Kidney tubule cell (primary cell): Measurements from ENCODE around the gene BLOC1S2.
"Not testable (repeated sequence)": the region's sequence is repeated elsewhere in the genome, so short reads cannot be mapped to it uniquely, and the experiment has no call there.

Source experiments
- DNase-seq: peaks from one replicate; pipeline ENCODE4 v3.0.0-alpha.2; 2018; ENCODE audit warnings: low spot score

BLOC1S2 gene

DNA sequence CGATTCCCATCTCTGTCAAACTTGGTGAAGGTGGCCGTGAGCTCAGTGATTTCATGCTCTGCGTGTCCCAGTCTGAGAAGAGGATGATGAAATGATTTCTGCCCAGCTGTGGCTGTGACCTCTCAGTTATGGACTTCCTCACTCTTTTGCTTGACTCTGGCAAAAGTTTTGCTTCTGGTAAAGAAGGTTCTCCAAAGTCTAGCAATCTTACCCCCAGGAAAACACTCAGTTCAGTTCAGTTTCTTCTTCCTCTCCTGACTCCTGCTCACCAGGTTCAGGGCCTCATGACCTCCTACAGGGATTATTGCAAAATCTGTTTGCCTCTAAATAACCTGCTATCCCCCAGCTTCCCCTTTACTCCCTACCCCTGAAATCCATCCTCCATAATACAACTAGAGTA, 4.9 kb upstream of the BLOC1S2 start:
- no peak for DNase-seq

DNA sequence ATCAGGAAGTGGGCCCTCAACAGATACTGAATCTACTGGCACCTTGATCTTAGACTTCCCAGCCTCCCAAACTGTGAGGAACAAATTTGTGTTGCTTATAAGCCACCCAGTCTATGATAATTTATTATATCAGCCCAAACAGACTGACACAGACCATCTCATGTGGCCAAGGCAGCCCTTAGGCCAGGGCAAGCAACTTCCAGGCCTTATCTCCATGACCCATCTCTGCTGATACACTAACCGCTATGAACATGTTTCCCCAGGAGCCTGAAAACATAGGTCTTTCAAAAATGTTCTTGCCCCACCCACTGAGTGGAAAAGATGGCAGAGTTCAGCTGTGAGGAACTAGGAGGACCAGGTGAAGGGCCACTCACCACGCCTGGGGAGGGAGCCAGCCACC, 3.2 kb upstream of the BLOC1S2 start:
- no peak for DNase-seq

DNA sequence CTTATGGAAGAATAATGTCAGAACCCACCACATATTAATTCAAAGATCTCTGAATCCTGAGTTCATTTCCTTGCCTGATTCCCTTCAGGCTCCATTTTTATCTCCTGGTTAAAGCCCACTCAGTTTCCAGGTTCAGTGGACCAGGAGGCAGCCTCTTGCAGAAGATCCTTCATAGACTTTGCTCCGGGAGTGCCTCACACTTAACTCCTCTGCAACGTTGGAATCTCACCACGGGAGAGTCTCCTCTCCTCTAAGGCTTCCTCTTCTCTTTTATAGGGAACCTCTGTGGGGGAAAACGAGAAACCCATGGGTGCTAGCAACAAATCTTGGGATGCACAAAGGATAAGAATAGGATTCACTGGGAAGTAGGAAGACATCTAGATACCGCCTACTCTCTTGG, 1.7 kb upstream of the BLOC1S2 start:
- no peak for DNase-seq

DNA sequence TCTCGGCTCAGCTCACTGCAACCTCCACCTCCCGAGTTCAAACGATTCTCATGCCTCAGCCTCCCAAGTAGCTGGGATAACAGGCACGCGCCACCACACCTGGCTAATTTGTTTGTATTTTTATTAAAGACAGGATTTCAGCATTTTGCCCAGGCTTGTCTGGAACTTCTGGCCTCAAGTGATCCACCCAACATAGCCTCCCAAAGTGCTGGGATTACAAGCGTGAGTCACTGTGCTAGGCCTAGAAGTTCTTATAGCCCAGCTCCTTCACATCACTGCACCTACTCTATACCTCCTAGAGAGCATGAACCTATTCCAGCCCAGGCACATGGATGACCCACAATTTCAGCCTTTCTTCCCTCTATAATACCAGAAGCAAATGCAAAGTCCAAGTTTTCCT, 1.3 kb upstream of the BLOC1S2 start:
- DNase-seq: no peak

DNA sequence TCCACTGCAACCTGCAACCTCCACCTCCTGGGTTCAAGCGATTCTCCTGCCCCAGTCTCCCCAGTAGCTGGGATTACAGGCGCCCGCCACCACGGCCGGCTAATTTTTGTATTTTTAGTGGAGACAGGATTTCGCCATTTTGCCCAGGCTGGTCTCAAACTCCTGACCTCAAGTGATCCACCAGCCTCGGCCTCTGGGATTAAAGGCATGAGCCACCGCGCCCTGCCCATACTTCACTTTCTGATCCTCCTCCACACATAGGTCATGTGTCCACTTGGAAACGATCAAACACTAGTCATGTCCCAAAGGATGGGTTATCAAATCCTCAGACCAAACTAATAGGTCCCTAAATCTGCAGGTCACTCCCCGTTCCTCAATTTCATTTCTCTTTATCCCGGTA, 1.2 kb downstream of the BLOC1S2 start:
- DNase-seq: not testable (repeated sequence)

DNA sequence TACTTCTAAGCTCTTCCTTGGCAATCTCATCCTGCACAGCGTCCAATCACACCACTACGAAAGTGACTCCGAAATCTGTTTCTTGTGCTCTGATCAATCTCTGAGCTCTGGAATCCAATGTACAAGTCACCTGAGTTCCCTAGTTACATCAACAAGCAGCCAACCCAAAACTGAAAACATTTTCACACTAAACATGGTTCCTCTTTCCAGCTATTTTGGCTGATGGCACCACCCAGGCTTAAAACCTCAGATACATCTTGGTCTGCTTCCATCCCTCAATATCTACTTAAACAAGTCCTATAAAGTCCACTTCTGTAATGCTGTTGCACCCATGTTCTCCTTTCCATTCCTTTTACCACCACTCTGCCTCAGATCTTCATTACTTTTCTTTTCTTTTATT, 3.6 kb downstream of the BLOC1S2 start:
- DNase-seq: no peak

DNA sequence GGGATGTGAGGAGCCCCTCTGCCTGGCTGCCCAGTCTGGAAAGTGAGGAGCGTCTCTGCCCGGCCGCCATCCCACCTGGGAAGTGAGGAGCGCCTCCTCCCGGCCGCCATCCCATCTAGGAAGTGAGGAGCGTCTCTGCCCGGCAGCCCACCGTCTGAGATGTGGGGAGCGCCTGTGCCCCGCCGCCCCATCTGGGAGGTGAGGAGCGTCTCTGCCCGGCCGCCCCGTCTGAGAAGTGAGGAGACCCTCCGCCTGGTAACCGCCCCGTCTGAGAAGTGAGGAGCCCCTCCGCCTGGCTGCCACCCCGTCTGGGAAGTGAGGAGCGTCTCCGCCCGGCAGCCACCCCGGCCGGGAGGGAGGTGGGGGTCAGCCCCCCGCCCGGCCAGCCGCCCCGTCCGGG, 9.5 kb downstream of the BLOC1S2 start:
- not testable (repeated sequence) for DNase-seq

DNA sequence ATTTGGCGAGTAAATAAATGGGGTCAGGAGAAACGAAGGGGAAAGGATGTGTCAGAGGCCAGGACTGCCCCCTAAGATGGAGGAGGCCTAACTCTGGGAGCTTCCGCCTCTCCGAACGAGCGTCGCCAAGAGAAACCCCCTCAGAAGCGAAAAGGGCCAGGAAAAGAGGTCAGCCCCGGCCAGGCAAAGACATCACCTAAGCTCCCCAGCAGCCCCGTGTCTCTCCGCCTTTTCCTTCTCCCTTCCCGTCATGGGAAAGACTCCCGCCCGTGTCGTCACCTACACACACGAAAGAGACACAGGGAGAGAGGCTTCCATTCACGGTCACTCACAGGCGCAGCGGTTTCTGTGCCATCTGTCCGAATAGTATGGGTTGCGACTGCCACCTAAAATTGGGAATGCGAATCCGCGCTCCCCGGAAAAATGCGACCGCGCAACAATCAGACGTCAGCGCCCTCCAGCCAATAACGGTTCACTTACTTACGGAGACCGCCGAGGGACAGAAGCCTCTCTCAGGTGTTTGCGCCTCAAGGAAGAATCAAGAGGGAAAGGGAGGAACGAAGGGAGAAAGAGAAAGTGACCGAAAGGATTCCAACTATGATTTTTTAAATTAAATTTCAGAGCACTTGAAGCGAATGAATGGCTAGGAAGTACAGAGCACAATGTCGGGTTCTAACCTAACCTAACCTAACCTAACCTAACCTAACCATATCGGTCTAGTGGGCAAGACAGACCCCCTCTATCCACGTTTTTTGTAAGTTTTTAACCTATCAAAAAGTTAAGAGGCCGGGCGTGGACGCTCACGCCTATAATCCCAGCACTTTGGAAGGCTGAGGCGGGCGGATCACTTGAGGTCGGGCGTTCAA, 19.0 kb downstream of the BLOC1S2 start, which contains the start of gene CWF19L1:
Gene CWF19L1, minus strand, starts transcription at position 400 of the 866 bp plus-strand sequence. Its CDS starts 45 bp downstream, at position 355.
- peak; percentile 92 for DNase-seq

DNA sequence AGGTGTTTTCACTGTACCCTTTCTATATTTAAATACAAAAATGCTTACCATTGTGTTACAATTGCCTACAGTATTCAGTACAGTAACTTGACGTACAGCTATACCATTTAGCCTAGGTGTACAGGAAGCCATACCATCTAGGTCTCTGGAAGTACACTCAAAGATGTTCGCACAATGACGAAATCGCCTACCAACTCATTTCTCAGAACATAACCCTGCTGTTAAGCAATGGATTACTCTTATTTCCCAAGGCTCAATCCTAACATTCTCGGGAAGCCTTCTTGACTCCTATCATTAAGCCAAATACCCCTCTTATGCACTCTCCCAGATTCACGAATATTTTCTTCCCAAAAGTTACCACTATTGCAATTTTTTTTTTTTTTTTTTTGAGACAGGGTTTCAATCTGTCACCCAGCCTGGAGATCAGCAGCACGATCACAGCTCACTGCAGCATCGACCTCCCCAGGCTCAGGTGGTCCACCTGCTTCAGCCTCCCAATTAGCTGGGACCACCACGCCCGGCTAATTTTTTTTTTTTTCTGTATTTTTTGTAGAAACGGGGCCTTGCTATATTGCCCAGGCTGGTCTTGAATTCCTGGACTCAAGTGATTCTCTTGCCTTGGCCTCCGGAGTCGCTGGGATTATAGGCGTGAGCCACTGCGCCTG, 20.5 kb downstream of the BLOC1S2 start:
- no peak for DNase-seq

DNA sequence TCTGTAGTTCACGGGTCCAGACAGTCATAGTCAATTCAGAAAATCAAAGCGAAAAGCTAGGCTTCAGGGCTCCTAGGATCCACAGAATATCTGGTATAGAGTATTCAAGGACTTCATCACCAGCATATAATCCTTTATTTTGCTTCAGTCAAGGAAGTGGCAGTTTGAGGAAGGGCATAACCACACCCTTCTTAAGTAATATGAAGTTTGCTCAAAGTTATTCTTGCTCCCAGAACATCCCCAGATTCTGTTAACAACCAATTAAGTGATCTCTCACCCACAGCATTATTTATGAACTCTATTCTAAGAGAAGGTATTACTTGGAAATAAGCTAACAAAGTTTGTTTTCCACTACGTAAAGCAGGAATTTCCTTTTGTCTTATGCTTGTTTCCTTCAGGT, 32.3 kb downstream of the BLOC1S2 start:
- no peak for DNase-seq

DNA sequence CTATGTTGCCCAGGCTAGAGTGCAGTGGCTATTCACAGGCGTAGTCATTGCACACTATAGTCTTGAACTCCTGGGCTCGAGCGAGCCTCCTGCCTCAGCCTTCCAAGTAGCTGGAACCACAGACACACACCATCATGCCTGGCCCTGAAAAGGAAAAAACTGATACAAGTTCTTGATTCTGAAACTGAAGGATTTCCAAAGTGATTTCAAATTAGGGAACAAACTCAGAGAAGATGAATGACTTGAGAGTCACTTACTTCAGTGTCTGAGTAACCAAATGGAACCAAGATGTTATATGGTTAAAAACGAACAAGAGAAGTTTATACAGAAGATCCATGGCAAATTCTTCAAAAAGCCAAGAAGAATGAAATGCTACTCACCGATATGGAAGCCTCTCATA, 33.4 kb downstream of the BLOC1S2 start:
- DNase-seq: no peak

DNA sequence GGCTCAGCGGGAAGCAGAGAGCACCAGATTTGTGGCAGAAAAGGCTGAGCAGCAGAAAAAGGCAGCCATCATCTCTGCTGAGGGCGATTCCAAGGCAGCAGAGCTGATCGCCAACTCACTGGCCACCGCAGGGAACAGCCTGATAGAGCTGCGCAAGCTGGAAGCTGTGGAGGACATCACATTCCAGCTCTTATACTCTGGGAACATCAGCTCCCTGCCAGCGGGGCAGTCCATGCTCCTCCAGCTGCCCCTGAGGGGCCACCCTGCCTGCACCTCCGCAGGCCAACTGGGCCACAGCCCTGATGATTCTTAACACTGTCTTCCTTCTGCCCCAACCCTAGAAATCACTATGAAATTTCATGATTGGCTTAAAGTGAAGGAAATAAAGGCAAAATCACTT, 37.7 kb downstream of the BLOC1S2 start:
- no peak for DNase-seq

DNA sequence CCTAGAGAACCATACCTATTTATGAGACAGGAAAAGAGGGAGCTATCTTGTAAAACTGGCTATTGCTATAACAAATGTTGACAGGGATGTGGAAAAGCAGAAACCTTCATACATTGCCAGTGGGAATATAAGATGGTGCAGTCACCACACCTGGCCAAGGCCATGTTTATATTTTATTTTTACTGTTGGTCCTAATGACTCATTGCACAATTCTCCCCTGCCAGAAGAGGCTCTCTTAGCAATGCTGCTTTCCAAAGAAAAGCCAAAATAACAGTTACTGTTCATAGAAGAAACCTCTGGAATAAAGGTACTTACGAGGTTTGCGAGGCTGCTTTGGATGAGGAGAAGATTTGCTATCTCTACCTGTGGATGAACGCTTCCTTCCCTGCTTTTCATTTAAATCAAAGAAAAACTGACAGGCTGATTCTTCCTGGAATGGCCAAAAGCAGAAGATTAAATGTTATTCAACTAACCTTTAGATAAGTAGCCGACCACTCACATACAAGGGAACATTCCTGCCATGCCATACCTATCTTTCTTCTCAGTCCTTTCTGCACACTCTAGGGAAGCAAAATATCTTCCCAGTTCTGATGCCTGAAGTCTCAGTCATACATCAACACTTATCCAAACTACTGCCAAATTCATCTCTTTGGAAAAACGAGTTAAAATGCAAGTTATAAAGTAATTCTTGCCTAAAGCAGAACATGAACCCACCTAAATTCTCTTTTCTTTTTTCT, 40.8 kb downstream of the BLOC1S2 start:
- no peak for DNase-seq

DNA sequence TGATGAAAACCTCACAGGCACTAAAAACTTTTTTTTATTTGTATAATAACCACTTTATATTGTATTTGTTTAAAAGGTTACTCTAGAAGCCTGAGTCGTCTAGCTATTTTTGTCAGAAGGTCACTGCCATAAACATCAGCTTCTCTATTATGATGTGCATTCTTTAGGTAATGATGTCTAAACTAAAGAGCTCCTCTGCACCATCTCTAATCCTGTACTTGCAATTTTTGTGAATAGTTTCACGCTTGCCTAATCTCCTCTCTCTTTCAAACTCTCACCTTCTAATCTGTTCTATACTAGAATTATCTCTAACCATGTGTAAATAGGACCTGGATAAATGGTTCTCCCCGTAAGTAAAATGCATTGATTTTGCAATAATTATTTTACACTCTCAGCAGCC, 46.6 kb downstream of the BLOC1S2 start:
- DNase-seq: no peak

DNA sequence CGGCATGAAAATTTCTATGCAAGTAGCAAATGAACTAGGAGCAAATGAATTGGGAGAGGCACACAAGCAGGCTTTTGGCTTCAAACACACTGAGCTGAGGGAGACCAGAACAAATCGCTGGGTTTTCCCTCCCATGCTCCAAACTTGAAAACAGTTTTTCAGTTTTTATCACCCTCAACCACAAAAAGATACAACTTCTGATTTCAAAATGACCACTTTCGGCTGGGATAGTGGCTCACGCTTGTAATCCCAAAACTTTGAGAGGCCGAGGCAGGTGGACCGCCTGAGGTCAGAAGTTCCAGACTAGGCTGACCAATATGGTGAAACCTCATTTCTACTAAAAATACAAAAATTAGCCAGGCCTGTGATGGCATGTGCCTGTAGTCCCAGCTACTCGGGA, 48.1 kb downstream of the BLOC1S2 start:
- DNase-seq: no peak

DNA sequence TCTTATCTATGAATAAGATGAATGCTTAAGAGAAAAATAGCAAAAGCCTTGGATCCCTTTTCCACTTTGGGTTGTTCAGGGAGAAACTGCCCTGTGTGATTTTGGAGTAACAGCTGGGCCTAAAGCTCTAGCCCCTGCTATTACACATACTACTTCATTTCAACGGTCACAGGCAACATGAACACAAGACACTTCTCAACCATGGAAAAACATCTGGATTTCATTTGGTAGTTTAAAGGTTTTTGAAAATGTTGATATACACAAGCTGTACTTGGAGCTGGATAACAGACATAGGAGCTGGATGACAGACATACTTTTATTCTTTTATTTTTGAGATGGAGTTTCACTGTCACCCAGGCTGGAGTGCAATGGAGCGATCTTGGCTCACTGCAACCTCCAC, 54.4 kb downstream of the BLOC1S2 start:
- no peak for DNase-seq

DNA sequence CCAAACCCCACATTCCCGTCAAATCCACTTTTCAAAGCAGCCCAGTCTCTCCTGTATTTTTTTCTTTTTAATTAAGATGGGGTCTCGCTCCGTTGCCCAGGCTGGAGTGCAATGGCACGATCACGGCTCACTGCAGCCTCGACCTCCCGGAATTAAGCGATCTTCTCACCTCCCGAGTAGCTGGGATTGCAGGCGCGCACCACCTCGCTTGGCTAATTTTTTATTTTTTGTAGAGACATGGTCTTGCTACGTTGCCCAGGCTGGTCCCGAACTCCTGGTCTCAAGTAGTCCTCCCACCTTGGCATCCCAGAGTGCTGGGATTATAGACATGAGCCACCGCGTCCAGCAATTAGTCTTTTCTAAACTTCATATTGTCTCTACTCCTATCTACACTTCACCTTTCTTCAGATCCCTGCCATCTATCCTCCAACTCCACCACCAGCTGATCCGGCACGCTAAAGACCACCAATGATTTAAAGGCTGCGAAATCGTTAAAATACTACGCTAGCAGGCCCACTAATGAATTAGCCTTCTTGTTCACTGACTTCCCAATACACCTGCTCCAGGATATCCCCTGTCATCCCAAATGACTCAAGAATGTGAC, 56.6 kb downstream of the BLOC1S2 start:
- no peak for DNase-seq

DNA sequence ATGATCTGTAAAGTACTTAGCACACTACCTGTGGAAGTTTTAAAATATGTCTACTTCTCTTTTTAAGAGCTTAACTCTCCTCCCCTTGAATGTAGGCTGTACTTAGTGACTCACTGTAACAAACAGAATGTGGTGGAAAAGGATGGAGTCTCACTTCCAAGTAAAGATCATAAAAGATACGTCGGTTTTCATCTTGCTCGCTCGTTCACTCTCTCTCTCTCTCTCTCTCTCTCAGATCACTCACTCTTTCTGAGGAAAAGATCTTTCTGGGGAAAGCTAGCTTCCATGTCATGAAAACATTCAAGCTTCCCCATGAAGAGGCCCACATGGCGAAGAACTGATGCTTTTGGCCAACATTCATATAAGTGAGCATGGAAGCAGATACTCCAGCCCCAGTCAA, 62.6 kb downstream of the BLOC1S2 start:
- no peak for DNase-seq
